GM12873 (cell line): ENCODE data around the gene SLCO1A2.

Experiments
- CTCF ChIP-seq: IDR thresholded peaks from 2 replicates; pipeline ENCODE4 v1.5.1; 2012; ENCODE audit warnings: low read depth, mild to moderate bottlenecking, moderate library complexity, low read length, control low read depth; ENCODE audit not compliant: insufficient read depth; ENCODE audit errors: missing control alignments

The SLCO1A2 gene

GRCh38 chr12:21339921-21340320 lies 5.2 kb upstream of the SLCO1A2 start:
- TF ChIP-seq CTCF = no peak

GRCh38 chr12:21337959-21338744 lies 3.4 kb upstream of the SLCO1A2 start:
- no peak for TF ChIP-seq CTCF

GRCh38 chr12:21337453-21337852 lies 2.7 kb upstream of the SLCO1A2 start:
- no peak for TF ChIP-seq CTCF

- no peak for TF ChIP-seq CTCF
Observed at GRCh38 chr12:21336656-21337055, 1.9 kb upstream of the SLCO1A2 start.

- no peak for TF ChIP-seq CTCF
Observed at GRCh38 chr12:21330682-21331253, 3.9 kb downstream of the SLCO1A2 start.

- TF ChIP-seq CTCF = no peak
Observed at GRCh38 chr12:21328578-21328977, 6.1 kb downstream of the SLCO1A2 start.

GRCh38 chr12:21324551-21324950 lies 10.2 kb downstream of the SLCO1A2 start:
- no peak for TF ChIP-seq CTCF
